Measurements from ENCODE around the gene SAMSN1. TPM values are rescaled to one million over a fixed set of nuclear protein-coding genes. Genes with fewer than 3 reads are reported as not detected.

Gene SAMSN1
- total RNA-seq, 4 donors from 2014 or later = 1.6 to 22.5 (median 2.9) TPM

- no peaks in the 10 kb centered on the region for H3K9me3 ChIP-seq
- no peak for TF ChIP-seq POLR2A (IDR thresholded peaks at IDR 0.05; ENCODE audit: low read depth)
- H3K27ac ChIP-seq (replicated peaks in 1 of 4) = no peak overlapping the region
- no peak overlapping the region for H3K4me3 ChIP-seq
- intact Hi-C loops (cut with DNase I) = no loop called here
- H3K27me3 ChIP-seq = no peaks in the 10 kb centered on the region
- 78% methylated on average over 4 of the region's 4 CpGs for WGBS
- H3K36me3 ChIP-seq = no peaks in the 10 kb centered on the region
- H3K4me1 ChIP-seq = peaks cover 0 to 13% (median 0%) of the 10 kb centered on the region in 4 donors
- DNase-seq (ENCODE audit: extremely low spot score) = no peak
Measured at GRCh38 chr21:14528815-14529214, 17.3 kb downstream of the SAMSN1 start.

- no peaks in the 10 kb centered on the region for H3K36me3 ChIP-seq
- H3K9me3 ChIP-seq = no peaks in the 10 kb centered on the region
- TF ChIP-seq EP300 (IDR thresholded peaks at IDR 0.05) (no peak), CTCF (IDR thresholded peaks at IDR 0.05) (no peak), POLR2AphosphoS5 (IDR thresholded peaks at IDR 0.05) (no peak), POLR2A (IDR thresholded peaks at IDR 0.05; ENCODE audit: low read depth) (no peak)
- H3K27me3 ChIP-seq = no peaks in the 10 kb centered on the region
- 78% methylated on average over 2 of the region's 2 CpGs for WGBS
- intact Hi-C loops (cut with DNase I) = no loop called here
- H3K4me3 ChIP-seq = no peak overlapping the region
- no peak for DNase-seq (ENCODE audit: extremely low spot score)
- no peak overlapping the region for H3K27ac ChIP-seq (replicated peaks in 1 of 4)
- H3K4me1 ChIP-seq = peaks cover 0 to 13% (median 0%) of the 10 kb centered on the region in 4 donors
Measured at GRCh38 chr21:14527696-14528652, 18.1 kb downstream of the SAMSN1 start.

GRCh38 chr21:14526836-14527695 is 19.0 kb downstream of the SAMSN1 start:
- no peaks in the 10 kb centered on the region for H3K9me3 ChIP-seq
- WGBS = 33% methylated on average over 10 of the region's 10 CpGs
- DNase-seq (ENCODE audit: extremely low spot score) = no peak

GRCh38 chr21:14526199-14526598 is 19.9 kb downstream of the SAMSN1 start:
- Histone ChIP-seq H3K9me3 (no peaks in the 10 kb centered on the region), H3K4me1 (peaks cover 0 to 13% (median 0%) of the 10 kb centered on the region in 4 donors), H3K27ac (replicated peaks in 1 of 4) (no peak overlapping the region), H3K36me3 (no peaks in the 10 kb centered on the region), H3K27me3 (no peaks in the 10 kb centered on the region), H3K4me3 (no peak overlapping the region)
- WGBS = 16% methylated on average over 3 of the region's 3 CpGs
- DNase-seq (ENCODE audit: extremely low spot score) = no peak
- intact Hi-C loops (cut with DNase I) = no loop called here
- TF ChIP-seq EP300 (IDR thresholded peaks at IDR 0.05) = no peak
- no peak for TF ChIP-seq CTCF (IDR thresholded peaks at IDR 0.05)
- TF ChIP-seq POLR2AphosphoS5 (IDR thresholded peaks at IDR 0.05) = no peak
- TF ChIP-seq POLR2A (IDR thresholded peaks at IDR 0.05; ENCODE audit: low read depth) = no peak

More at GRCh38 chr21:14526836-14527695, 19.0 kb downstream of the SAMSN1 start:
- intact Hi-C loops (cut with DNase I) = no loop called here
- Histone ChIP-seq H3K36me3 (no peaks in the 10 kb centered on the region), H3K4me3 (no peak overlapping the region), H3K27ac (replicated peaks in 1 of 4) (no peak overlapping the region), H3K27me3 (no peaks in the 10 kb centered on the region), H3K4me1 (peaks cover 0 to 13% (median 0%) of the 10 kb centered on the region in 4 donors)
- TF ChIP-seq POLR2A (IDR thresholded peaks at IDR 0.05; ENCODE audit: low read depth) (no peak), EP300 (IDR thresholded peaks at IDR 0.05) (no peak), POLR2AphosphoS5 (IDR thresholded peaks at IDR 0.05) (no peak)

- Histone ChIP-seq H3K27me3 (no peaks in the 10 kb centered on the region), H3K4me1 (peaks cover 0 to 13% (median 0%) of the 10 kb centered on the region in 4 donors), H3K36me3 (no peaks in the 10 kb centered on the region), H3K9me3 (no peaks in the 10 kb centered on the region), H3K27ac (replicated peaks in 1 of 4) (peak overlapping the region in 1 of 4 donors; percentile 8), H3K4me3 (no peak overlapping the region)
- no peak for DNase-seq (ENCODE audit: extremely low spot score)
- 81% methylated on average over 5 of the region's 5 CpGs for WGBS
- intact Hi-C loops (cut with DNase I) = no loop called here
- TF ChIP-seq POLR2A (IDR thresholded peaks at IDR 0.05; ENCODE audit: low read depth) = no peak
- TF ChIP-seq POLR2AphosphoS5 (IDR thresholded peaks at IDR 0.05) = peak in 1 of 2 donors; percentile 24
- no peak for TF ChIP-seq CTCF (IDR thresholded peaks at IDR 0.05)
Measured at GRCh38 chr21:14523234-14523633, 22.9 kb downstream of the SAMSN1 start.
